Stimulated activated CD8-positive, alpha-beta memory T cell treated with anti-CD3 and anti-CD28 coated beads, Interleukin-12 subunit alpha, Interleukin-12 subunit beta, amount 100 ng/mL, for 24 hours (primary cell): ENCODE results near the gene XAF1.
"Not testable (repeated sequence)": the region's sequence is repeated elsewhere in the genome, so short reads cannot be mapped to it uniquely, and the experiment has no call there.

ENCODE experiments used
- DNase-seq: peaks from one replicate; pipeline ENCODE4 v3.0.0-alpha.2; 2020; ENCODE audit errors: extremely low read depth

XAF1 gene

GRCh38 chr17:6753546-6753945 is 2.3 kb upstream of the XAF1 start:
- no peak for DNase-seq

GRCh38 chr17:6755281-6755680 is 565 bp upstream of the XAF1 start:
- DNase-seq, result no peak

GRCh38 chr17:6756425-6757031 is 682 bp downstream of the XAF1 start:
- no peak for DNase-seq

- no peak for DNase-seq
Observed at GRCh38 chr17:6757747-6758146, 1.9 kb downstream of the XAF1 start.

GRCh38 chr17:6761779-6762178 is 5.9 kb downstream of the XAF1 start:
- no peak for DNase-seq

- no peak for DNase-seq
Observed at GRCh38 chr17:6768447-6768846, 12.6 kb downstream of the XAF1 start.

- DNase-seq, result no peak
Observed at GRCh38 chr17:6772016-6772415, 16.2 kb downstream of the XAF1 start.

- DNase-seq, result not testable (repeated sequence)
Observed at GRCh38 chr17:6774906-6775305, 19.1 kb downstream of the XAF1 start.

- no peak for DNase-seq
Observed at GRCh38 chr17:6775871-6776405, 20.1 kb downstream of the XAF1 start, which contains the start of gene FBXO39. TSS of gene FBXO39 (plus strand) at chr17:6776215. CDS start at chr17:6779869, 3,654 bp downstream.

- no peak for DNase-seq
Observed at GRCh38 chr17:6779411-6779810, 23.6 kb downstream of the XAF1 start.

GRCh38 chr17:6780001-6780400 is 24.2 kb downstream of the XAF1 start:
- DNase-seq, result no peak

- DNase-seq, result no peak
Observed at GRCh38 chr17:6780886-6781285, 25.0 kb downstream of the XAF1 start.

GRCh38 chr17:6782244-6782643 is 26.4 kb downstream of the XAF1 start:
- no peak for DNase-seq

GRCh38 chr17:6786618-6787017 is 30.8 kb downstream of the XAF1 start:
- DNase-seq, result no peak

GRCh38 chr17:6787081-6787693 is 31.3 kb downstream of the XAF1 start:
- no peak for DNase-seq

GRCh38 chr17:6789146-6789545 is 33.3 kb downstream of the XAF1 start:
- no peak for DNase-seq

GRCh38 chr17:6793748-6794493 is 38.1 kb downstream of the XAF1 start:
- DNase-seq, result no peak

GRCh38 chr17:6796017-6796886 is 40.4 kb downstream of the XAF1 start:
- no peak for DNase-seq

GRCh38 chr17:6796887-6797490 is 41.1 kb downstream of the XAF1 start:
- DNase-seq, result no peak

GRCh38 chr17:6797718-6798351 is 42.0 kb downstream of the XAF1 start:
- DNase-seq, result no peak

GRCh38 chr17:6799738-6800137 is 43.9 kb downstream of the XAF1 start:
- no peak for DNase-seq
